Stimulated activated CD8-positive, alpha-beta memory T cell treated with anti-CD3 and anti-CD28 coated beads, Interleukin-7, amount 100 ng/mL, for 1 hour (primary cell): Measurements from ENCODE around the gene MMAB.

Experiments
- DNase-seq, 2 donors: peaks; one replicate each; pipeline ENCODE4 v3.0.0-alpha.2; 2020; ENCODE audit warnings: low read depth in 2 of 2

MMAB gene

DNA sequence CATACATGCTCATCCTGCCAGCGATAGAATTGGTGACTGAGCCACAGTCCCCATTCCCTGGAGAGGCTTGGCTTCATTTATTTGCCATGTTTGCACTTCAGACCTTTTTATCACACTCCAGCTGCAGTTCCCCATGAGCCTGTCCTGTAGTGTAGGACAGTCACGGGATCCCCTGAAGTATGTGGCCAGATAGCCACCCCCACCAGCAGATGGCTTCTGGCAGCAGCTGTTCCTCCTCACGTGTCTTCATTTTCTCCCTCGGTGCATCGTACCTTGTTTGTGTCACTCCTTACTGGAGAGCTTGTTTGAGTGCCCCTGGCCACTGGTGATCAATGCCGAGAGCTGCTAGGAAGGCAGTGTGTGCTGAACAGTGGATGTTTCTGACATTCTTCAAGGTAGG lies 55.7 kb downstream of the MMAB start:
- no peak for DNase-seq

DNA sequence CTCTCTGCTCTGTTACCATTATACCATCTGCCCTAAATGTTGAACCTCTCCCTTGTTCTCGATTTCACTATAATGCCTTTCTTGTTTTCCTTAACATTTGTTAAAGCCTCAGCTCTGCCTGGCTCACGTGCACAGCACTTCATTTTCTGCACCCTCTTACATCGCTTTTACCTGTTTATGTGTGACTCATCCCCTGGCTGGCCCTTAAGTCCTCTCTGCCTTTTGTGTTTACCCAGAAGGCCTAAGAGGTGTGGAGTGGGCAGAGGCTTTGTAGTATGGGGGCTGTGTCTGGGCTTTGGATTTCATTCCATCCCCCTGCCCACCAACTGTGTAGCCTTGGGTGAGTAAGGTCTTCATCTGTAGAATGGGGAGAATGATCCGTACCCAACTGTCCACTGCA lies 59.3 kb downstream of the MMAB start:
- DNase-seq = no peak

DNA sequence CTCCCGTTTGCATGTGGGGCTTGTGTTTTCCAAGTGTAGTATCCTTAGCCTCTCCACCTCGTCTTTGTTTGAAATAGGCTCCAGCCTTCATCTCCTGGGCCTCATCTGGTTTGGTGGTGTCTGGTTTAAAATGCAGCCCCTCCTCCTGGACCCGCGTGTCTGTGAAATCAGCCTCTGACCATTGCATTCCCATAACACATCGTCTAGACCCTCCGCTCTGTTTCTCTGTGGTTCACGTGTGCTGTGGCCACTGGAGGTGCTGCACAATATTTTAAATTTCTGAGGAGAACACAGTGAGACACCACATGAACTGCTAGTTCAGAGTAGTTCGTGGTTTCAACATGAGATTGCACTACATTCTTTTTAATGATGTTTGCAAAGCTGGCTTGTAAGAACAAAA lies 60.3 kb downstream of the MMAB start:
- DNase-seq = no peak

DNA sequence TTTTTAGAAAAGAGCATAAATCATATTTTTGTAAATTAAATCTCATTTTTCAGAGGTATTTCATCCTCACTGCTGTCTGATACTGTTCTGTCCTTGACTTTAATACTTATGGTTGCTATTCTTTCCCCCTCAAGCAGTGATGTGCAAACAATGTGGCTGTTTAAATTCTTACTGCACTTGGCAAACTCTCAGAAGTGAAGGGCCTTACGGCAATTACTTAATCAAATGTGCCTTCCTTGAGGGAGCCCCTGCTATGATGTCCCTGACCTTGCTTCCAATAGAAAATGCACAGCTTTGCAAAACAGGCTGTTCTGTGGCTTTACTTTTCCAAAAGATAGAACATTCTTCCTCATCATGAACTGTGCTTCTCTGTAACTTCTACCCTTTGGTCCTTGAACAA lies 60.7 kb downstream of the MMAB start:
- no peak for DNase-seq

DNA sequence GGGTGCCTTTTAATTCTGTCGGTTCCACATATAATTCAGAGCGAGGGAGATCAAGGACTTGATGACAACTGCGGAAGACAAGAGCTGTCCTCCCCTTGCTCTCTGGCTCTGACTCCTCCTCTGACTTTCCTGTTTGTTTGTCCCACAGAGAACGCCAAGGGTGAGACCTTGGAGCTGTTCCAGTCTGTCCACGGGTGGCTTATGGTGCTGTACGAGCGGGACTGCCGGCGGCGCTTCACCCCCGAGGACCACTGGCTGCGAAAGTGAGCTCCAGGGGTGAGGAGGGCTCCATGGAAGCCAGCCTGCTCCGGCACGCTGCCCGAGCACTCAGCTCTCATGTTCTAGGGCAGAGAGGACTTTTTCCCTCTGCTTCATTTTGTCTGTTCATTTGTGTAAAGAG lies 63.1 kb downstream of the MMAB start:
- DNase-seq = no peak

DNA sequence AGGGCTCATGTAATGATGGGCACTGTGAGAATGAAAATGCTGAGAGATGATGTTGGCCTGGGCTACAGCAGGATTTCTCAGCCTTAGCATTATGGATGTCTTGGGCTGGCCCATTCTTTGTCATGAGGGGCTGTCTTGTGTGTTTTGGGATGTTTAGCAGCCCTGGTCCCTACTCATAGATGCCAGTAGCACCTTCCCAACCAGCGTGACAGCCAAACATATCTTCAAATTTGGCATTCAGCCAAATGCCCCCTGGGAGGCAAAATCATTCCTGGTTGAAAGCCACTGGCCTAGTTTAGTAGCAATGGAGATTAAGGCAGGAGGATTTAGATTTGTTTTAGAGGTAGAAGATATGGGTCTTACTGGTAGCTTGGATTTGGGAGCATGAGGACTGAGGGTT lies 69.2 kb downstream of the MMAB start:
- no peak for DNase-seq
